Neuron (in vitro differentiated cells): ENCODE data around the gene SRPK1.
"Not testable (repeated sequence)": the region's sequence is repeated elsewhere in the genome, so short reads cannot be mapped to it uniquely, and the experiment has no call there.

Experiments used
- H2AFZ ChIP-seq: one replicate; pipeline ENCODE4 v1.6.1; 2013; ENCODE audit warnings: low read depth, mild to moderate bottlenecking, inconsistent platforms, low read length, moderate library complexity
- H3K27me3 ChIP-seq: one replicate; pipeline ENCODE4 v1.6.1; 2013; ENCODE audit warnings: low read length; ENCODE audit not compliant: insufficient read depth
- H3K36me3 ChIP-seq: one replicate; pipeline ENCODE4 v1.6.1; 2013; ENCODE audit warnings: low read length; ENCODE audit not compliant: insufficient read depth
- H3K4me1 ChIP-seq: one replicate; pipeline ENCODE4 v1.6.1; 2013; ENCODE audit warnings: low read length; ENCODE audit not compliant: insufficient read depth
- H3K4me3 ChIP-seq: 2 replicates; pipeline ENCODE4 v1.5.1; 2013; ENCODE audit warnings: mild to moderate bottlenecking, low read length, moderate library complexity
- H3K9me3 ChIP-seq: one replicate; pipeline ENCODE4 v1.6.1; 2013; ENCODE audit warnings: low read length

Gene SRPK1

GRCh38 chr6:35922139-35922554, 1.2 kb upstream of the SRPK1 start:
- Histone ChIP-seq H2AFZ (peak overlapping the region; percentile 83), H3K4me1 (peaks cover 26% of the 10 kb centered on the region), H3K27me3 (no peaks in the 10 kb centered on the region), H3K36me3 (no peaks in the 10 kb centered on the region), H3K9me3 (no peaks in the 10 kb centered on the region), H3K4me3 (no peak overlapping the region)

DNA sequence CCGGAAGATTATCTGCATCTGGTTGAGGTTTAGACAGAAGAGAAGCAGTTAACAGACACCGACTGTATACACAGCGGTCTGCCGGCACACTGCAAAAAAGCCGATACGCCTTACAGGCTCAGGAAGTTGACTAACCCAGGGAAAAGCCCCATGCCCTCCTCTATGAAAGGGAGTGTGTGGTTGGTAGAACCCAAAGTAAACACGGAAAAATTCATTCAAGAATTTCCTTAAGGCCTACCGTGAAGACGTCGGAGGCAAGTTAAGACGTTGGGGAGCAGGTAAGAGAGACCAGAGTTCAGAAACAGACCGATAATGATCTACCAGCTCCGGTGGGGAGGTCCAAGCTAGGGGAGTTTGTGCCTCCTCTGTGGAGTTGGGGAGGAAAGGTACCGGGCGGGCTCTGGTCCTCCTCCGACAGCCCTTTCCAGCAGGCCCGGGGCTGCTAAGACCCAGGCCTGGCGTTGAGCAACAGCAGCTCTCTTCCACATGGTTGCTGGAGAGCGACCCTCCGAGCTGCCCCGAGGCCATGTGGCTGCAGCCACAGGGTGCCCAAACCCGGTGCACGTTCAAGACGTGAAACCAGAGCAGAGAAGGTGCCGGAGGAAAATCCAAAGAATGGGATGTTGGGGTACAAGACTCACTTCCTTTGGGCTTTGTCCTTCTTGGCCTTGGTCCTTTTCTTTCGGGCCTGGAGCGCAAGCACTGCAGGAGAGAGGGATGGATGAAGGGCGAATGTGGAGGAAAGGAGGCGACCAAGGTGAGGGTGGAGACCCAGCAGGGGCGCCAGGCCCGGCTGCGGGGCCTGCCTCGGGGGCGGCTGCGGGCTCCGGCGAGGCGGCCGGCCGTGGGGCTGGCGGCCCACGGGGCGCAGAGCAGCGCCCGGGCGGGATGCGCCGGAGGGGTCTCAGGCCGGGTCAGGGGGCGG, 809 bp downstream of the SRPK1 start:
- H2AFZ ChIP-seq: no peak overlapping the region
- H3K36me3 ChIP-seq: peaks cover 7% of the 10 kb centered on the region
- H3K4me3 ChIP-seq: peak overlapping the region; percentile 69
- H3K27me3 ChIP-seq: no peaks in the 10 kb centered on the region
- H3K4me1 ChIP-seq: peaks cover 26% of the 10 kb centered on the region
- no peaks in the 10 kb centered on the region for H3K9me3 ChIP-seq

DNA sequence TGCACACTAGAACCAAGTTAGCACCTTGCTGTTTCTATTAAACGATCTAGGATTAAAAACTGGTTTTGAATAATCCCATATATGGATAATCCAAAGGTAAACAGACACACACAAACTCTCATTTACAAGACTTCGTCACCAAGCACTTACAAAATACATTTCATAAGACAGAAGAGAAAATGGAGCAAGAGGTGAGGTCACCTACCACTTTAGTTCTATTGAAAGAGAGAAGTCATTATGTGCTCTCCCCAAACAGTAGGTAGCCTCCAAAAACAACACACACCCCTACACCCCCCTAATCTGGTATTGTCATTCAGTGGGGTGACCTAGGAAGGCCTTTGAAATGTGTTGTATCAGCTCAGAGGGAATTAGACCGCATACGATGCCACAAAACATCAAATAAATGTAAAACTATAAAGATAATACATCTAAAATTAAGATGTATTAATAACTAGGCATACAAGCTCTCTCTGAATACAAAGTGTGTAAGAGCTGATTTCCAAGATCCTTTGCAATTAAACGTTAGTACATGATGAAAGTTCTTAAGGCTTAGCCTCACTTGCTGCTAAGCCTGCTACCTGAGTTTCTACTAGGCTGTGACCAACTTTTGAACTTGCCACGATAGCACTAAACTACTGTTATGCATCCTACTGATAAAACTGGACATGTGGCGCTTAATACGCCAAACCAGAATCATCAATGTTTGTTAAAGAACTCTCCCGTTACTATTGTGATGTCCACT, 1.6 kb downstream of the SRPK1 start:
- no peaks in the 10 kb centered on the region for H3K9me3 ChIP-seq
- H3K4me1 ChIP-seq: peaks cover 26% of the 10 kb centered on the region
- no peak overlapping the region for H2AFZ ChIP-seq
- no peaks in the 10 kb centered on the region for H3K27me3 ChIP-seq
- H3K36me3 ChIP-seq: peaks cover 14% of the 10 kb centered on the region
- peak overlapping the region; percentile 69 for H3K4me3 ChIP-seq

- peaks cover 26% of the 10 kb centered on the region for H3K4me1 ChIP-seq
- H3K9me3 ChIP-seq, H3K4me3 ChIP-seq, H3K27me3 ChIP-seq, H2AFZ ChIP-seq: not testable (repeated sequence)
- peaks cover 30% of the 10 kb centered on the region for H3K36me3 ChIP-seq
Measured at GRCh38 chr6:35916893-35917292, 4.0 kb downstream of the SRPK1 start.

DNA sequence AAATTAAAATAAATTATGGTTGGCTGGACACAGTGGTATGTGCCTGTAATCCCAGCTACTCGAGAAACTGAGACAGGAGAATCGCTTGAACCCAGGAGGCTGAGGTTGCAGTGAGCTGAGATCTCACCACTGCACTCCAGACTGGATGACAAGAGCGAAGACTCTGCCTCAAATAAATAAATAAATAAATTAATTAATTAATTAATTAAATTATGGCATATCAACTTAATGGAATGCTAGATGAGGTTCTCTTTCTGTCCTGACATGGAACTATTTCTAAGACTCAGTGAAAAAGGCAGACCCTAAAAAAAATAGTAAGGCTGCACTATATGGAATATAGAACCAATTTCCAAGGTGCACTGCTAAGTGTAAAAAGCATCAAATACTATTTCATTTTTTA, 4.8 kb downstream of the SRPK1 start:
- no peak overlapping the region for H3K4me3 ChIP-seq
- H2AFZ ChIP-seq: no peak overlapping the region
- H3K4me1 ChIP-seq: peaks cover 23% of the 10 kb centered on the region
- peaks cover 12% of the 10 kb centered on the region for H3K9me3 ChIP-seq
- peaks cover 38% of the 10 kb centered on the region for H3K36me3 ChIP-seq
- no peaks in the 10 kb centered on the region for H3K27me3 ChIP-seq

GRCh38 chr6:35914536-35914935, 6.4 kb downstream of the SRPK1 start:
- Histone ChIP-seq H2AFZ (no peak overlapping the region), H3K9me3 (peaks cover 23% of the 10 kb centered on the region), H3K4me1 (peaks cover 20% of the 10 kb centered on the region), H3K36me3 (peaks cover 46% of the 10 kb centered on the region), H3K27me3 (no peaks in the 10 kb centered on the region), H3K4me3 (no peak overlapping the region)

- no peaks in the 10 kb centered on the region for H3K4me1 ChIP-seq
- no peaks in the 10 kb centered on the region for H3K27me3 ChIP-seq
- peaks cover 38% of the 10 kb centered on the region for H3K9me3 ChIP-seq
- H2AFZ ChIP-seq: no peak overlapping the region
- no peak overlapping the region for H3K4me3 ChIP-seq
- peaks cover 46% of the 10 kb centered on the region for H3K36me3 ChIP-seq
Measured at GRCh38 chr6:35911871-35912653, 8.8 kb downstream of the SRPK1 start.

- H3K36me3 ChIP-seq: peaks cover 38% of the 10 kb centered on the region
- H2AFZ ChIP-seq, H3K4me3 ChIP-seq, H3K4me1 ChIP-seq, H3K27me3 ChIP-seq: not testable (repeated sequence)
- peaks cover 38% of the 10 kb centered on the region for H3K9me3 ChIP-seq
Measured at GRCh38 chr6:35909571-35909970, 11.3 kb downstream of the SRPK1 start.

- Histone ChIP-seq H3K9me3 (peaks cover 38% of the 10 kb centered on the region), H3K36me3 (peaks cover 38% of the 10 kb centered on the region)
- not testable (repeated sequence) for H3K4me3 ChIP-seq, H3K27me3 ChIP-seq, H2AFZ ChIP-seq, H3K4me1 ChIP-seq
Measured at GRCh38 chr6:35908753-35909401, 12.0 kb downstream of the SRPK1 start.

DNA sequence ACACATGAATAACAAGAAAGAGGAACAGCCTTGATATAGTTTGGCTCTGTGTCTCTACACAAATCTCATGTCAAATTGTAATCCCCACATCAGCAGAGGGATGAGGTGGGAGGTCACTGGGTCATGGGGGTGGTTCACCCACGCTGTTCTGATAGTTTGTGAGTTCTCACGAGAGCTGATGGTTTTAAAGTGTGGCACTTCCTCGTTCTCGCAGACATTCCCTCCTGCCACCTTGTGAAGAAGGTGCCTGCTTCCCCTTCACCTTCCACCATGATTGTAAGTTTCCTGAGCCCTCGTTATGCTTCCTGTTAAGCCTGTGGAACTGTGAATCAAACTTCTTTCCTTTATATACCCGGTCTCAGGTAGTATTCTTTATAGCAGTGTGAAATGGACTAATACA, 13.1 kb downstream of the SRPK1 start:
- H3K4me1 ChIP-seq: no peaks in the 10 kb centered on the region
- no peak overlapping the region for H3K4me3 ChIP-seq
- H3K27me3 ChIP-seq: no peaks in the 10 kb centered on the region
- peaks cover 33% of the 10 kb centered on the region for H3K36me3 ChIP-seq
- no peak overlapping the region for H2AFZ ChIP-seq
- peaks cover 35% of the 10 kb centered on the region for H3K9me3 ChIP-seq

DNA sequence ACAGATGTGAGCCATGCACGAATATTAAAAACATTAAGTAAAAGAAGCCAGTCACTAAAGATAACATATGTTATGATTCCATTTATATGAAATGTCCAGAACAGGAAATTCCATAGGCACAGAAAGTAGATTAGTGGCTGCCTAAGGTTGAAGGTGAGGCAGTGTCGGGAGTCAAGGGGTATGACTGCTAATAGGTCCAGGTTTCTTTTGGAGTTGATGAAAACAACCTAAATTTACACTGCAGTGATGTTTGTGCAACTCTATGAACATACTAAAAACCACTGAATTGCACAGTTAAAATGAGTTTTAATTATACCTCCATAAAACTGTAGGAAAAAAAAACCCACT, 14.4 kb downstream of the SRPK1 start:
- H3K36me3 ChIP-seq: peaks cover 20% of the 10 kb centered on the region

GRCh38 chr6:35905841-35906498, 14.9 kb downstream of the SRPK1 start:
- Histone ChIP-seq H3K4me1 (no peaks in the 10 kb centered on the region), H3K27me3 (no peaks in the 10 kb centered on the region), H3K36me3 (peaks cover 16% of the 10 kb centered on the region), H3K9me3 (peaks cover 25% of the 10 kb centered on the region), H3K4me3 (no peak overlapping the region), H2AFZ (no peak overlapping the region)

More for the DNA sequence above, 14.4 kb downstream of the SRPK1 start:
- no peaks in the 10 kb centered on the region for H3K4me1 ChIP-seq
- no peak overlapping the region for H2AFZ ChIP-seq
- no peaks in the 10 kb centered on the region for H3K27me3 ChIP-seq
- H3K9me3 ChIP-seq: peaks cover 29% of the 10 kb centered on the region
- no peak overlapping the region for H3K4me3 ChIP-seq
